GM06990 (cell line): ENCODE data around the gene FAM241A.

ENCODE experiments used
- DNase-seq: peaks from one replicate; pipeline ENCODE4 v3.0.0-alpha.2; 2011; ENCODE audit not compliant: insufficient read length; ENCODE audit errors: extremely low read depth
- H3K27me3 ChIP-seq: replicated peaks from 2 replicates; pipeline ENCODE4 v1.6.0; 2011; ENCODE audit warnings: low read length; ENCODE audit not compliant: control insufficient read depth, insufficient read depth
- H3K36me3 ChIP-seq: 2 replicates; pipeline ENCODE4 v1.5.1; 2011; ENCODE audit warnings: low read length; ENCODE audit not compliant: control insufficient read depth, insufficient read depth
- H3K4me3 ChIP-seq: replicated peaks from 2 replicates; pipeline ENCODE4 v1.5.1; 2011; ENCODE audit warnings: low read depth, mild to moderate bottlenecking, control low read depth, low read length
- CTCF ChIP-seq: IDR thresholded peaks from 2 replicates; pipeline ENCODE4 v1.5.1; 2011; ENCODE audit warnings: low read length, control low read depth, mild to moderate bottlenecking, inconsistent platforms; ENCODE audit not compliant: insufficient read depth, poor library complexity, severe bottlenecking

Gene FAM241A

GRCh38 chr4:112238833-112239232, 93.6 kb downstream of the FAM241A start:
- H3K4me3 ChIP-seq, result no peak overlapping the region
- no peaks in the 10 kb centered on the region; the same call in 1 of the 2 replicates for H3K36me3 ChIP-seq
- TF ChIP-seq CTCF, result no peak

More at GRCh38 chr4:112238833-112239232, 93.6 kb downstream of the FAM241A start:
- no peaks in the 10 kb centered on the region for H3K27me3 ChIP-seq
- no peak for DNase-seq
